Hematopoietic multipotent progenitor cell treated with erythropoietin and hydrocortisone succinate and interleukin-3 and kit ligand, for 8 days (in vitro differentiated cells): ENCODE data around the gene GBF1.

ENCODE experiments used
- DNase-seq: peaks from one replicate; pipeline ENCODE4 v3.0.0-alpha.2; 2015

The GBF1 gene

DNA sequence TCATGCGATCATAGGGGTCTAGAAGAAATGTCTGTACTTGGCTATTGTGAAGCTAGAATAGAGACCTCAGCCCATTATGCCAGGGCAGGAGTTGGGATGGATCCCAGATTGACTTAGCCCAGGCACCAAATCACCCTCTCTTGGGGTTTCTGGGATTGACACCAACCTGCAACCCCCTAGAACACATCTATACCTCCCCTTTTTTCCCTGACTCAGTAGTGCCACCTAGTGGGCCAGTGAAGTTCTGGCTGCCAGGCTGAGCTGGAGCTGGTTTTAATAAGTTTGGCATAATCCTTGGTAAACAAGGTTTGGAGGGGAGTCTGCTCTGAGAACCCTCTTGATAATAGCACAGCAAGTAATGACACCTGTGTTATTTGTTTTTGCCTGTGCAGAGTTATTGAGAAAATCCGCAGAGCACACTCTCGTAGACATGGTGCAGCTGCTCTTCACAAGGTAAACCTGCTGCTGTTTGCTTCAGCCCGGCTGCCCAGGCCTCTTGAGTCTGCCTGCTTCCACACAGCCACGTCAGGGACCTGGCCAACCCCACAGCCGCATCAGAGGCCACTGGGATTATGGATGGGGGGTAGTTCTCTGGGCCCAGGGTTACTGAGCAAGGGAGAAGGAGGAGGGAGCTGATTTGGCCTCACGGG, 106.9 kb downstream of the GBF1 start:
- peak; percentile 78 for DNase-seq

DNA sequence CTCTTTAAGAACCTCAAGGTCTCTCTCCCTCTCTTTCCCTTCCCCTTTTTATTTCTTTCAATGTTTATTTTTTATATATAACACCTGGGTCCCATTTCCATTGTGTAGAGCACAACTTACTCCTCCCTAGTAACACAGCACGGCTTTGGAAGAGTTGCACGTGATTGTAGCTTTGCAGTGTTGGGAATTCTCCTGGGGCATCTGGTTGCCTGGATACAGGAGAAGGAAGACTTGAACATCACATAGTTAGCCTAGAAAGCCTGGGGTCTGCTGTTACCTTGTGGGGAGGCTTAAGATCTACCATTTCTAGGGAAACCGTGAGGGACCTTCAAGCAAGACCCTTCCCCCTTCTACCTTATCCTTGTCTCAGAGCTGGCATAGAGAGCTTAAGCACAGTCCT, 109.1 kb downstream of the GBF1 start:
- no peak for DNase-seq

DNA sequence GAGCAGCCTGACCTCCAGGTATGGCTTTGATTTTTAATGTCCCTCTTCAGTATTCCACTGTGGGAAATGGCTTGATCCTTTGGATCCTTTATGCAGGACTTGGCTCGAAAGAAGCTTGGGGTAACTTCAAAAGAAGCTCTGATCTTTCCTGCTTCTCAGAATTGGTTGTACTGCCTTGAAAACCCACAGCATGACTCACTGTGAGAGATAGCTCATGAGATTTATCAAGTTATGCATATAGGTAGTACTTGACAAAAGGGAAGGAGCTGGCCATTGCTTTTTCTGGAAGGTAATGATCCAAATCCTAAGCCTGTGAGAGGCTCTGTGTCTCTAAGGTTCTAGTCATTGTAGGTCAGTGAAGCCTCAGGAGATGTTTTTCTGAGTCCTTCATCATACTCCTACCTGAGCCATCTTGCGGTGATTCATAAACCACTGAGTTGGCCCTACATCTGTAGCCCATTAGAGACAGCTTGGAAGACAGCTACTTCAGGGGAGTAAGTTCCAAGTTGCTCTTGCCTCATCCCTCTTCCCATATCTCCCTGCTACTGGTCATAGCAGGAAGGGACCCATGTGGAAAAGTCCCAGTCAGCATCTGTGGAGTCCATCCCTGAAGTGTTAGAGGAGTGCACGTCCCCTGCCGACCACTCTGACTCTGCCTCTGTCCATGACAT, 113.5 kb downstream of the GBF1 start:
- no peak for DNase-seq

DNA sequence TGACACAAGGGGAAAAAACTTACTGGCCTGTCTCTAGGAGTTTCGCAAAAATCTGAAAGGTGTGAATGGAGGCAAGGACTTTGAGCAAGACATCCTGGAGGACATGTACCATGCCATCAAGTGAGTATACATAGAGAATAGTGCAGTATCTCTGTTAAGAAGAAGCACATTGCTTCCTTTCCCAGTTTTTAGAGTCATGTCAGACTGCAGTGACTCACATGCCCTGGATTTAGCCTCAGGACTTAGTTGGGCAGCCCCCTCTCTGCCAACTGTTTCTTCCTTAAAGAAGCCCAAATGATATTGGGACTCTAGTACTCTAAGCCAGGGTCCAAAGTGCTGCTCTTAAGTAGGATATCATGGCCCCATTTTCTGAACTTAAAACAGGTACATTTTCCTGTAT, 122.1 kb downstream of the GBF1 start:
- no peak for DNase-seq

DNA sequence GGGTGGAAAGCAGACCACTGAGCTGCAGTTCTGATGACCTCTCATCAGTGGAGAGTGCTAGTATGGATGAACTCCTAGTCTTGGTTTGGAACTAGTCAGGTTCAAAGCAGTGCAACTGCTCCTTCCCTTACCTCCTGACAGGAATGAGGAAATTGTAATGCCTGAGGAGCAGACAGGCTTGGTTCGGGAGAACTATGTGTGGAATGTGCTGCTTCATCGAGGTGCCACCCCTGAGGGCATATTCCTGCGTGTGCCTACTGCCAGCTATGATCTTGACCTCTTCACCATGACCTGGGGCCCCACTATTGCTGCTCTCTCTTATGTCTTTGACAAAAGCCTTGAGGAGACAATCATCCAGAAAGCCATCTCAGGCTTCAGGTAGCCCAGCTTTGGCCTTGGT, 122.7 kb downstream of the GBF1 start:
- no peak for DNase-seq

DNA sequence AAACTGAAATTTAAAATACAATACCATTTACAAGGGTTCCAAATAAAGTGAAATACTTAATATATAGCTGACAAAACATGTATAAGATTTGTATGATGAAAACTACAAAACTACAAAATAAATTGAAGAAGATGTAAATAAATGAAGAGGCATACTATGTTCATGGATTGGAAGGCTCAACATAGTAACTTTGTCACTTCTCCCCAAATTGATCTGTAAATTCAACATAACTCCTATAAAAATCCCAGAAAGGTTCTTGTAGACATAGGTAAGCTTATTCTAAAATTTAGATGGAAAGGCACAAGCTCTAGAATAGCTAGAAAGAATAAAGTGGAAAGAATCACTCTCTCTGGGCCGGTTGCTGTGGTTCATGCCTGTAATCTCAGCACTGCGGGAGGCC, 126.0 kb downstream of the GBF1 start:
- DNase-seq = no peak

DNA sequence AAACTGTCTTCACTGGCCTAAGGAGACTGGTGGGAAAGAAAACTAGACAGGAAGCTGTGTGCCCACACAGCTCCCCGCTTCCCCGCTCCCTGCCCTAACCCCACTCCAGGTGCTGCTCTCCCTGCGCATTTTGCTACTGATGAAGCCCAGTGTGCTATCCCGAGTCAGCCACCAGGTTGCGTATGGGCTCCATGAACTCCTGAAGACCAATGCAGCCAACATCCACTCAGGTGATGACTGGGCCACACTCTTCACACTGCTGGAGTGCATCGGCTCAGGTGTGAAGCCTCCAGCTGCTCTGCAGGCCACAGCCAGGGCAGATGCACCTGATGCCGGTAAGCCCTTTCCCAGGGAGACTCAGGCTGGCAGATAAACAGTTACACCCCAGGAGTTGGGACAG, 129.9 kb downstream of the GBF1 start:
- DNase-seq = no peak

DNA sequence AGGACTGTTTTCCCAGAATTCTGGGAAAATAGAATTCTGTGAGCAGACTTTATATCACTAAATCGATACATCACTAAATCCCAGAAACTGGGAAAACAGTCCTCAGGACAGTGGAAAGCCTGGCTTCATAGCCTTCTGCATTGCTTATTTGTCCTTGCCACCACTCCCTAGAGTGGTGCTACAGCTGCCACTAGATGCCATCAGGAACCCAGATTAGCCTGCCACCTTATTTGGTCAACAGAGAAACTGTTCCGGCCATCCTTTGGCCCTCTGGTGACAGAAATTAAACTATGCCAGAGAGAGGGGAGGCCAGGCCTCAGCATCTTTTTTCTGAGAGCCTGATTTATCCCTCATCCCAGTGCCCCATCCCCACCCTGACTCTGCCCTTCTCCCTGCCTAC, 130.5 kb downstream of the GBF1 start:
- no peak for DNase-seq

DNA sequence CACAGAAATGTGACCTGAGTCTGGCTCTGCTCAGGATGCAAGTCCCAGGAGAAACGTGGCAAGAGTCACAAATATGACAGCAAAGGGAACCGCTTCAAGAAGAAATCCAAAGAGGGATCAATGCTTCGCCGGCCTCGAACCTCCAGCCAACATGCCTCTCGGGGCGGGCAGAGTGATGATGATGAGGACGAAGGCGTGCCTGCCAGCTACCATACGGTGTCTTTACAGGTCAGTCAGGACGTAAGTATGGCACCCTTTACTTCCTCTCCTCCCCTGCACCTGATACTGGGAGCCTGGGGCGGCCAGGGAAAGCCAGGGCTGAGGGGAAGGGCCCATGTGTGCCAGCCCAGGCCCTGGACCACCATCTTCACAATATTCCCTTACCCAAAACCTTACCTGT, 131.6 kb downstream of the GBF1 start:
- DNase-seq = no peak

DNA sequence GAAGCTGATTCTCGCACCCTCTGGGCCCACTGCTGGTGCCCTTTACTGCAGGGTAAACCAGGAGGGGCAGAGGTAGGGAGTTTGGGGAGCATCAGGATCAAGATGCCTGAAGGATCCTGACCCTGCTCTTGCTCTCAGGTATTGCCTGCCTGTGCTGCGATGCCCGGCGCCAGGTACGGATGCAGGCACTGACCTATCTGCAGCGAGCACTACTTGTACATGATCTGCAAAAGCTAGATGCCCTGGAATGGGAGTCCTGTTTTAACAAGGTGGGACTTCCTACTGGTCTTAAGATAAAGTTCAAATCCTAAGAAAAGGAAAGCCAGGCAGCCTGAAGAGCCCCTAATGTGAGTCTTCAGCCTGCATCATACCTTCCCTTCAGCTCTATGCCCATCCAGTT, 134.1 kb downstream of the GBF1 start:
- DNase-seq = no peak

DNA sequence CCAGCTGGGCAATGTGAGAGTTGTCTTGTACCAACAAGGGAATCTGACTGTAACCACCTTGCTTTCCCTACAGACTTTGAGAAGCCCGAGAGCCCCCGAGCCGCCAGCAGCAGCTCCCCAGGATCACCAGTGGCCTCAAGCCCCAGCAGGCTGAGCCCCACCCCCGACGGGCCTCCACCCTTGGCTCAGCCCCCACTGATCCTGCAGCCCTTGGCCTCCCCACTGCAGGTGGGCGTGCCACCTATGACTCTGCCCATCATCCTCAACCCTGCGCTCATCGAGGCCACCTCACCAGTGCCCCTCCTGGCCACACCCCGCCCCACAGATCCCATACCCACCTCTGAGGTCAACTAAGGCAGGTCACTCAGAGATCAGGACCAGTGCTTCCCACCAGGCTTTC, 136.7 kb downstream of the GBF1 start:
- no peak for DNase-seq

DNA sequence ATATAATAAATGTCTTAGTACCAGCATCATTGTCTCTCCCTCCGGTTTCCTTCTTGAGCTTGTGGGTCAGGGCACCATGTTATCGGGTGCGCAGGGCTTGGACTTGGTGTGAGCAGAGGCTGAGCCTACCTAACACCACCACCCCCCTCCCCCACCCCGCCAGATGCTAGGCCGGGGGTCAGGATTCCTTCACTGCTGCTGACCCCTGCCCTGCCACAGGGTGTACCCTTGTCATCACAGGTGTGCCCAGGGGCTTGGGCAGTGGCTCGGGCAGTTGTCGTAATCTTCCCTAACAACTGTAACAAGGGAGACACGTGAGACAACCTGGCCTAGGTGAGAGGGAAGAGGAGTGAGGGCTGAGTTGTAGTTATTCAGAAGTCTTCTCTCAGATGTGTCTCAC, 137.5 kb downstream of the GBF1 start:
- DNase-seq = no peak

DNA sequence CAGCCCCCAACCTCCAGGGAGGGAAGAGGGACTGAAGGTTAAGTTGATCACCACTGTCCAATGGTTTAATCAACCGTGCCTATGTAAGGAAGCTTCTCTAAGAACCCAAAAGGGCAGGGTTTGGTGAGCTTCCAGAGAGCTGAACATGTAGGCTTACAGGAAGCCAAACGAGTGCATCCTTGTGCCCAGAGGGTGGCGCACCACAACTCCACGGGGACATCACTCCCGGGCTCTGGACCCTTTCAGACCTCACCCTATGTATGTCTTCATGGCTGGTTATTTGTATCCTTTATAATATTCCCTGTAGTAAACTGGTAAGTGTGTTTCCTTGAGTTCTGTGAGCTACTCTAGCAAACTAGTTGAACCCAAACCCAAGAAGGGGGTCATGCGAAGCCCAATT, 138.7 kb downstream of the GBF1 start:
- peak; percentile 19 for DNase-seq

DNA sequence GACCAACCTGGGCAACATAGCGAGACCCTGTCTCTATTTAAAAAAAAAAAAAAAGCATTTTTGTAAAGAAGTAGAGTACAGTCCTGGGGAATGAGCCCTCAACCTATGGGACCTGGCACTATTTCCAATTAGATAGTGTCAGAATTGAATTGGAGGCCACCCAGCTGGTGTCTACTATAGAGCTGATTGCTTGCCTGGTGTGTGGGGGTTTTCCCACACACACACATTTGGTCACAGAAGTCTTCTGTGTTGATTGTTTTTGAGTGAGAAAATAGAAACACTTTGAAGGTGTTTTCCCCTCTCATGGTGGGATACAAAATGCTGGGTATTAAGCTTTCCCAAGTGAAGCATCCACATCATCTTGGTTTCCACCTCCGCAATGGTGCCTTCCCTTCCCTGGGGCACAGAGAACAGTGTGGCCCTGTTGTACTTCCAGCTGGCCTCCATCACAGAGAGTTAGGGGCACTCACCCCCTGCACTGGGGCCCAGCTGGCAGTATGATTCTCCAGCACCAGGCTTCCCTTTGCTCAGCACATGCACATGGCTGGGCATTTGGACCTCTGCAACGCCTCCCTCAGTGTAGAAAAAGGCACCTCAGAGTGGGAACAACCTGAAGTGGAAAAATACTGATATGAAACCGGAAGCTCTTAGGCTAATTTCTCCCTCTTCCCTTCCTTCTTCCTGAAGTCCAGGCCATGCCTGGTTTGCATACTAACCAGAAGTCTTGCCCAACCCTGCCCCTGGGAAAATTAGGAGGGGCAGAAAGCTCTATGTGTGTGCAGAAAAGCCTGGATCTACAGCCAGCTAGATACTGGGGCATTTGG, 139.5 kb downstream of the GBF1 start:
- DNase-seq = no peak

DNA sequence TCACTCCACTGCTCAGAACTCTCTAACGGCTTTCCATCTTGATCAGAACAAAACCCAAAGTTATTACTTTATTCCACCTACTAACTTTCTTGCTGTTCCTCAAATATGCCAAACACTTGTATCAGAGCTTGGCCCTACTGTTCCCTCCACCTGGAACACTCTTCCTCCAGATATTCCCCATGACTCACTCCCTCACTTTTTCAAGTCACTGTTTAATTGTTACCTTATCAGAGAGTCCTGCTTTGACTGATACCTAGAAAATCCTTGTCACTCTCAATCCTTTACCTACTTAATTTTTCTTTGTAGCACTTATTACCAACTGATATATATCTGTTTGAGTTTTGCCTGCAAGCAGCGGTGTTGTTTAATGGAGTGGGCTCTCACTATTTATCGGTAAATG, 144.6 kb downstream of the GBF1 start:
- no peak for DNase-seq

DNA sequence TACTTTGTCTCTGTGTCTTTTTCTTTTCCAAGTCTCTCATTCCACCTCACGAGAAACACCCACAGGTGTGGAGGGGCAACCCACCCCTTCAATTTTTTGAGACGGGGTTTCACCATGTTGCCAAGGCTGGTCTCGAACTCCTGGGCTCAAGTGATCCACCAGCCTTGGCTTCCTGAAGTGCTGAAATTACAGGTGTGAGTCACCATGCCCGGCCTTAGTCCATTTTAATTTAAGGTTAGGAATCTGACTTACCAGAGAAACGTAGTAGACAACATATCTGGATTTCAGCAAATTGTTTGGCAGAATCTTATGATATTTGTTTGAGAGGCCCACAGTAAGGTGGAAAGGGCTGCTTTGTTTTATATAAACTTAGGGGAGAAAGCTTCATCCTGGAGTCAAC, 147.0 kb downstream of the GBF1 start:
- DNase-seq = no peak

DNA sequence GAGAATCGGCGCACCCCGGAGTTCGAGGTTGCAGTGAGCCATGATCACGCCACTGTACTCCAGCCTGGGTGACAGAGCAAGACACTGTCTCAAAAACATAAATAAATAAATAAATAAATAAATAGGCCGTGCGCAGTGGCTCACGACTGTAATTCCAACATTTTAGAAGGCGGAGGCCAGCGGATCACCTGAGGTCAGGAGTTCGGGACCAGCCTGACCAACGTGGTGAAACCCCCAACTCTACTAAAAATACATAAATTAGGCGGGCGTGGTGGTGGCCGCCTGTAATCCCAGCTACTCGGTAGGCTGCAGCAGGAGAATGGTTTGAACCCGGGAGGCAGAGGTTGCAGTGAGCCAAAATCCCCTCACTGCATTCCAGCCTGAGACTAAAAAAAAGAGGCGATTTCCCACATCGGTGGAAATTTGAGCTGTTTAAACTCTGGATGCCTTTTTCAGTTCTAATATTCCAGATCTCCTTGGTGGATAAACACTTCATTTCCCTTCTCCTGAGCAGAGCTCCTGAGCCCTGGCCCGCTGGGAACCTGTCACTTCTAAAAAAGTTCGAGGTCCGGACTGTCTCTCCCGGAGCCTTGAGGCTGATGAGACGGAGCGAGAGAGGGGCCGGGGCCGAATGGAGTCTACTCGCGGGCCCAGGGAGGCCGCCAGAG, 148.2 kb downstream of the GBF1 start:
- DNase-seq = no peak

DNA sequence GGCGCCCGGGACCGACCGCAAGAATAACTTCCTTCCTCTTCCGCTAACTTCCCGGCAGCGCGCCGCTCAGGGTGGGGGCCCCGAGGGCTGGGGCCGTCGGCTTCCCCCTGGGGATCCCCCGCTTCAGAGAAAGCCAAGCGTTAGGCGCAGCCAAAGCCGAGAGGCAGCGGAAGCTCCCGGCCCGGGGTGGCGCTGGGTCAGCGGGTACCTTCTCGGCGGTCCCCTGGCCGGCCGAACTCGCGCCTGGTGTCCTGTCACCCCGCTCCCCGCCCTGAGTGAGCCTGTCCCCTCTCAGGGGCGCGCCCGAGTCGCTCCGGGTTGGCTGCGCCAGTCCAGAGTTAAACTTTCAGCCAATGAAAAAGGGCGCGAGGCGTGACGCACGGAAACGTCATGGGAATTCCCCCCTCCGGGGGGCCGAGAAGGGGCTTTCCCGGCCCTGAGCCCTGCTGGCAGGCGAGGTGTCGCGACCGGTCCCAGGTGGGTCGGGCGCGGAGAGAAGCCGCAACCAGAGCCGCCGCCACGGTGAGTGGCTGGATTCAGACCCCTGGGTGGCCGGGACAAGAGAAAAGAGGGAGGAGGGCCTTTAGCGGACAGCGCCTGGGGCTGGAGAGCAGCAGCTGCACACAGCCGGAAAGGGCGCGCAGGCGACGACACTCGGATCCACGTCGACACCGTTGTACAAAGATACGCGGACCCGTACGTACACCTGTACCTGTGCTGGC, 148.9 kb downstream of the GBF1 start:
- DNase-seq = peak; percentile 93

DNA sequence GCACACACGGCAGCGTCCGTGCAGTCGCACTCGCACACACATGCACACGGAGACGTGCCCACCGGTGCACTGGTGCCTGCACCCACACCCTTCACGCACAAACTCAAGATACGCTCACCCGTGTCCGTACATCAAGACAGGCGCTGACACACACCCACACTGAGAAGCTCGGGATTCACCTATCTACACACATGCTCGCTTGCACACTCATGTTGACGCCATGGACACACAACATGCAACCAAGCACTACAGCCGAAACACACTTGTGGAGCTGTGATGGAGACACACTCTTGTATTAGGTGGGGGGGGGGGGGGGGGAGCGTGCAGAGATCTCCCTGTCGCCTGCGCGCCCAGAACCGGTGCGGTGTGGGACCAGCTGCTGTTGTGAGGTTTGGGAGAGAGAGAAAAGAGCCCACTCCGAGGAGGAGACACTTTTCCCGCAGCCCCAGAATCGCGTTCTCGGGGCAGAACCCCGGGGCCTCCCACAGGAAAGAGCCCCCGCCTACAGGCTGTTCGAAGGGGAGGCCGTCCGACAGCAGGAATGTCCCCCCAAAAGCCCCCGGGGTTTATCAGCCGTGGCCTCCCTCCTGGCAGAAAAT, 149.6 kb downstream of the GBF1 start:
- peak; percentile 45 for DNase-seq

DNA sequence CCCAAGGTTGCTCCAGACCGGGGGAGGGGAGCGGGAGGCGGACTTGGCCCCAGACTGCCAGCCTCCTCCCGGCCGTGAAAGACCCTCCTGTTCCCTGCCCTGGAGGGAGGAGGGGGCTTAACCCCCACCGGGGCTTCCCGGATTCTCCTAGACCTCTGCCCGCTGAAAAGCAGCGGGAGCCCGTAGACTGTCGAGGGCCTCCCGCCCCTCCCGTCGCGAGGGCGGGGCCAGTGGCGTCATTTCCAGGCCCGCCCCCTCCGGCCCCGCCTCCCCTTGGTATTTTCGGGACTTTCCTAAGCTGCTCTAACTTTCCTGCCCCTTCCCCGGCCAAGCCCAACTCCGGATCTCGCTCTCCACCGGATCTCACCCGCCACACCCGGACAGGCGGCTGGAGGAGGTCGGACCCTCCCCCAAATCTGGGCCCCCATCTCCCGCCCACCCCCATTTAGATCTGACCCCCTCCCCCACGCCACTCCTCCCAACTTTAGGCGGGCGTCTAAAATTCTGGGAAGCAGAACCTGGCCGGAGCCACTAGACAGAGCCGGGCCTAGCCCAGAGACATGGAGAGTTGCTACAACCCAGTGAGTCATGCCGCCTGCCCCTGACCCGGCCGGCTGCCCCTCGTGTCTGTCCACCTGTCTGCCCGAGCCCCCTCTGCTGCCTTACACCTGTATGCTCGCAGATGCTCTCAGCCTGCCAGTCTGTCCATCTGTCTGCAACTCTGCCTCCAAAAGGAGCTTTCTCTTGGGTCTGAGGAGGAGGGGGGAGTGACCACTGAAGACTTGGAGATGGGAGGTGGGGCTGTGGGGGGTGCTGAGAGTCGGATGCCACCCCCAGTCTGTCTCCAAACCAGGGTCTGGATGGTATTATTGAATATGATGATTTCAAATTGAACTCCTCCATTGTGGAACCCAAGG, 150.3 kb downstream of the GBF1 start, which contains the start of gene NFKB2:
TSS of gene NFKB2 (plus strand) at position 306 of the 917 bp plus-strand sequence. CDS start at position 561, 255 bp downstream.
- peak; percentile 77 for DNase-seq

DNA sequence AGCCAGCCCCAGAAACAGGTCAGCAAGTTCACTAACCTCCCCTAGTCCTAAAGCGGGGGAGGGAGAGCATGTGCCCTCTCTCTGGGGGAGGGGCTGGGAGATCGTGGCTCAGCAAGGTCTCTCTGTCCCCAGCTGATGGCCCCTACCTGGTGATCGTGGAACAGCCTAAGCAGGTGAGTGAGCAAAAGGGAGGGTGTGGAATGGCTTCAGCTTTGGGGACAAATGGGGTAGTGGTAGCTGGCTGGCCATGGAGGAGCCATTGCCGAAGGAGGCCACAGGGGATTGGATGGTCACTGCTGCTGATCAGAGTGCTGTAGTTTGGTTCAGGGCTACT, 151.0 kb downstream of the GBF1 start:
- no peak for DNase-seq
